Measurements from ENCODE around the gene CACNG6.

GRCh38 chr19:53958168-53958571 is 33.3 kb upstream of the CACNG6 start:
- TF ChIP-seq HDAC1 (CRISPR knock-in tag; IDR thresholded peaks at IDR 0.05): no peak
- no peak for TF ChIP-seq FOSL2 (CRISPR knock-in tag; IDR thresholded peaks at IDR 0.05)

Data from HepG2 (cell line).